ENCODE data around the gene C1QTNF8. TPM values are rescaled to one million over a fixed set of nuclear protein-coding genes. Genes with fewer than 3 reads are reported as not detected.

C1QTNF8 gene
- total RNA-seq, 1 experiment from 2014 or later, result not detected

- Histone ChIP-seq H3F3A (ENCODE audit: low read length, unreplicated experiment) (no peaks in the 10 kb centered on the region), H3K79me2 (ENCODE audit: low read length) (no peaks in the 10 kb centered on the region), H3K9me3 (ENCODE audit: low read length) (no peaks in the 10 kb centered on the region), H4K20me1 (ENCODE audit: low read length) (no peaks in the 10 kb centered on the region), H3K27me3 (ENCODE audit: low read length) (peaks cover 37% of the 10 kb centered on the region), H3K9me2 (replicated peaks; ENCODE audit: low read length) (no peaks in the 10 kb centered on the region), H3K4me2 (ENCODE audit: low read length) (no peak overlapping the region), H3K36me3 (ENCODE audit: low read depth, low read length) (no peaks in the 10 kb centered on the region), H2AFZ (ENCODE audit: low read length) (no peak overlapping the region), H3K9ac (ENCODE audit: low read length) (no peak overlapping the region), H3K4me3 (ENCODE audit: low read length) (no peak overlapping the region), H3K4me1 (ENCODE audit: insufficient read depth, low read length) (no peaks in the 10 kb centered on the region; the same call in 1 of the 2 replicates), H3K27ac (ENCODE audit: low read length) (no peak overlapping the region)
- intact Hi-C loops (cut with micrococcal nuclease), result no loop called here
- ChIA-PET CTCF (no interaction called here), POLR2A (ENCODE audit: unreplicated experiment) (no interaction called here)
- no TSS peak for BruUV-seq (replicated peaks)
- ATAC-seq (no peak), DNase-seq (no peak)
- TF ChIP-seq EZH2 (IDR thresholded peaks at IDR 0.05; ENCODE audit: low read length, unreplicated experiment) (no peak), CTCF (conservative IDR thresholded peaks at IDR 0.05; ENCODE audit: low read depth, low read length) (no peak), EZH2phosphoT487 (IDR thresholded peaks at IDR 0.05; ENCODE audit: borderline replicate concordance, low read length) (no peak)
These were observed 10.6 kb upstream of the C1QTNF8 start for GRCh38 chr16:1106659-1107058.

- H3K4me1 ChIP-seq (ENCODE audit: insufficient read depth, low read length), result no peaks in the 10 kb centered on the region; the same call in 1 of the 2 replicates
- no peak overlapping the region for H3K4me3 ChIP-seq (ENCODE audit: low read length)
- CTCF ChIA-PET, result no interaction called here
- intact Hi-C loops (cut with micrococcal nuclease), result no loop called here
- no peak overlapping the region for H3K27ac ChIP-seq (ENCODE audit: low read length)
- no TSS peak for BruUV-seq (replicated peaks)
- peak; percentile 70 for ATAC-seq
- H3K36me3 ChIP-seq (ENCODE audit: low read depth, low read length), result no peaks in the 10 kb centered on the region
- H3K27me3 ChIP-seq (ENCODE audit: low read length), result peaks cover 37% of the 10 kb centered on the region
- POLR2A ChIA-PET (ENCODE audit: unreplicated experiment), result no interaction called here
- no peaks in the 10 kb centered on the region for H3K9me3 ChIP-seq (ENCODE audit: low read length)
- H3K79me2 ChIP-seq (ENCODE audit: low read length), result no peaks in the 10 kb centered on the region
- H2AFZ ChIP-seq (ENCODE audit: low read length), result no peak overlapping the region
- H3F3A ChIP-seq (ENCODE audit: low read length, unreplicated experiment), result no peaks in the 10 kb centered on the region
- peak; percentile 64 for DNase-seq
- H3K4me2 ChIP-seq (ENCODE audit: low read length), result no peak overlapping the region
- TF ChIP-seq CTCF (conservative IDR thresholded peaks at IDR 0.05; ENCODE audit: low read depth, low read length) (peak; percentile 65), EZH2 (IDR thresholded peaks at IDR 0.05; ENCODE audit: low read length, unreplicated experiment) (no peak)
- no peak overlapping the region for H3K9ac ChIP-seq (ENCODE audit: low read length)
- no peaks in the 10 kb centered on the region for H3K9me2 ChIP-seq (replicated peaks; ENCODE audit: low read length)
- no peaks in the 10 kb centered on the region for H4K20me1 ChIP-seq (ENCODE audit: low read length)
These were observed 10.0 kb upstream of the C1QTNF8 start for GRCh38 chr16:1105888-1106620.

GRCh38 chr16:1103636-1103980 is 7.6 kb upstream of the C1QTNF8 start:
- ATAC-seq (no peak), DNase-seq (no peak)
- Histone ChIP-seq H3K9me2 (replicated peaks; ENCODE audit: low read length) (no peaks in the 10 kb centered on the region), H3K36me3 (ENCODE audit: low read depth, low read length) (no peaks in the 10 kb centered on the region), H3K27me3 (ENCODE audit: low read length) (peaks cover 20% of the 10 kb centered on the region), H3F3A (ENCODE audit: low read length, unreplicated experiment) (no peaks in the 10 kb centered on the region), H3K27ac (ENCODE audit: low read length) (no peak overlapping the region), H3K79me2 (ENCODE audit: low read length) (no peaks in the 10 kb centered on the region), H3K4me2 (ENCODE audit: low read length) (no peak overlapping the region), H3K9me3 (ENCODE audit: low read length) (no peaks in the 10 kb centered on the region), H3K9ac (ENCODE audit: low read length) (no peak overlapping the region), H4K20me1 (ENCODE audit: low read length) (no peaks in the 10 kb centered on the region), H3K4me3 (ENCODE audit: low read length) (no peak overlapping the region), H2AFZ (ENCODE audit: low read length) (no peak overlapping the region), H3K4me1 (ENCODE audit: insufficient read depth, low read length) (no peaks in the 10 kb centered on the region; the same call in 1 of the 2 replicates)
- POLR2A ChIA-PET (ENCODE audit: unreplicated experiment), result no interaction called here
- CTCF ChIA-PET, result interaction anchor here (1.5 kb wide), 1 partner anchor 46 kb away, joined by 7 read pairs; no protein-coding TSS in a partner anchor
- BruUV-seq (replicated peaks), result no TSS peak
- no peak for TF ChIP-seq EZH2phosphoT487 (IDR thresholded peaks at IDR 0.05; ENCODE audit: borderline replicate concordance, low read length)
- no peak for TF ChIP-seq CTCF (conservative IDR thresholded peaks at IDR 0.05; ENCODE audit: low read depth, low read length)
- TF ChIP-seq EZH2 (IDR thresholded peaks at IDR 0.05; ENCODE audit: low read length, unreplicated experiment), result no peak
- intact Hi-C loops (cut with micrococcal nuclease), result no loop called here
